ENCODE measurements around the gene NFKB1.

NFKB1 gene

DNA sequence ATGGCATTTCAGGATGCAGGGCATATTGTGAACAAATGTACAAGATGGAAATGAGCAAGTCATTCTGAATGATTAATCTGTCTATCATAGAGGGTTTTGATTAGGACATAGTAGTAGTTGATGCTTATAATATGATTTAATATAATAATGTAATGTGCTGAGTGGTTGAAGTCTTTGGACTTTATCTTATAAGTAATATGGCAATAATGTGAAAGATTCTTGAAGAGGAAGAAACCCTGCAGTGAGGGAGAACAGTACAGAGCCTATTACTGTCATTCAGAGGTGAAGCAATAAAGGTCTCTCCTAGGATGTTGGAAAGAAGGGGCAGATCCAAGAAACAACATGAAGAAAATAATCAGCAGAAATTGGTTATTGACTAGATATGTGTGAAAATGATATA, 16.6 kb downstream of the NFKB1 start:
- Histone ChIP-seq H3K27me3 (ENCODE audit: insufficient read depth, low read length) (no peaks in the 10 kb centered on the region), H2AFZ (ENCODE audit: low read length) (no peak overlapping the region), H3K9ac (ENCODE audit: low read length) (no peak overlapping the region), H3K27ac (ENCODE audit: low read depth, low read length, poor library complexity, severe bottlenecking) (no peak overlapping the region), H3K9me3 (ENCODE audit: low read length) (0 out of 2 replicates have a peak, but pooled peaks cover 3% of the 10 kb centered on the region), H3K9me2 (ENCODE audit: low read depth, low read length) (no peaks in the 10 kb centered on the region), H3K79me2 (ENCODE audit: insufficient read depth, low read length) (peaks cover 90% of the 10 kb centered on the region), H4K20me1 (ENCODE audit: insufficient read depth, low read length) (no peaks in the 10 kb centered on the region), H3F3A (ENCODE audit: insufficient read depth, low read length) (no peaks in the 10 kb centered on the region), H3K4me3 (ENCODE audit: low read depth, low read length, poor library complexity, severe bottlenecking) (no peak overlapping the region), H3K36me3 (ENCODE audit: insufficient read depth, low read length) (peaks cover 7% of the 10 kb centered on the region; the same call in 1 of the 2 replicates), H3K4me2 (ENCODE audit: low read length) (no peak overlapping the region), H3K4me1 (ENCODE audit: insufficient read depth, low read length, severe bottlenecking) (peaks cover 21% of the 10 kb centered on the region)
- TF ChIP-seq EZH2 (IDR thresholded peaks at IDR 0.05; ENCODE audit: borderline replicate concordance, low read length), result no peak
- TF ChIP-seq, protein P1, sequence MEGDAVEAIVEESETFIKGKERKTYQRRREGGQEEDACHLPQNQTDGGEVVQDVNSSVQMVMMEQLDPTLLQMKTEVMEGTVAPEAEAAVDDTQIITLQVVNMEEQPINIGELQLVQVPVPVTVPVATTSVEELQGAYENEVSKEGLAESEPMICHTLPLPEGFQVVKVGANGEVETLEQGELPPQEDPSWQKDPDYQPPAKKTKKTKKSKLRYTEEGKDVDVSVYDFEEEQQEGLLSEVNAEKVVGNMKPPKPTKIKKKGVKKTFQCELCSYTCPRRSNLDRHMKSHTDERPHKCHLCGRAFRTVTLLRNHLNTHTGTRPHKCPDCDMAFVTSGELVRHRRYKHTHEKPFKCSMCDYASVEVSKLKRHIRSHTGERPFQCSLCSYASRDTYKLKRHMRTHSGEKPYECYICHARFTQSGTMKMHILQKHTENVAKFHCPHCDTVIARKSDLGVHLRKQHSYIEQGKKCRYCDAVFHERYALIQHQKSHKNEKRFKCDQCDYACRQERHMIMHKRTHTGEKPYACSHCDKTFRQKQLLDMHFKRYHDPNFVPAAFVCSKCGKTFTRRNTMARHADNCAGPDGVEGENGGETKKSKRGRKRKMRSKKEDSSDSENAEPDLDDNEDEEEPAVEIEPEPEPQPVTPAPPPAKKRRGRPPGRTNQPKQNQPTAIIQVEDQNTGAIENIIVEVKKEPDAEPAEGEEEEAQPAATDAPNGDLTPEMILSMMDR (IDR thresholded peaks at IDR 0.05; ENCODE audit: low read length), result no peak

DNA sequence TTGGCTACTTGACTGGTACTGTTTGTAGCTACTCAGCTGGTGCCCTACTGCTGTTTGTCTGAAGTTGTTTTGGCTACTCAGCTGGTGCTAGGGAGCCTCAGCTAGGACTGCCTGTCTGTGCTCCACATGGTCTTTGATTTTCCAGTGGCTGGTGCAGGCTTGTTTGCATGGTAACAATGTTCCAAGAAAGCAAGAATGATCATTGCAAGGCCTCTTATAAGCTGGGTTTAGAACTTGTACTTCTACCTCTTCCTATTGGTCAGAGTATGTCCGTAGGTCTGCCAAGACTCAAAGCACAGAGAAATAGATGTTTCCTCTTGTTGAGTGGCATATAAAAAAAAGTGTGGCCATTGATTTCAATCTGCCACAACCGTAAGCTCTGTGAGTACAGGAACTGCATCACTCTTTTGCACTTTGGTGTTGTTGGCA, 17.6 kb downstream of the NFKB1 start:
- H3K27ac ChIP-seq (ENCODE audit: low read depth, low read length, poor library complexity, severe bottlenecking), result no peak overlapping the region
- H3K27me3 ChIP-seq (ENCODE audit: insufficient read depth, low read length), result no peaks in the 10 kb centered on the region
- H3K4me2 ChIP-seq (ENCODE audit: low read length), result peak overlapping the region; percentile 5; the same call in 1 of the 2 replicates
- H3K4me3 ChIP-seq (ENCODE audit: low read depth, low read length, poor library complexity, severe bottlenecking), result no peak overlapping the region
- no peak overlapping the region for H3K9ac ChIP-seq (ENCODE audit: low read length)
- H2AFZ ChIP-seq (ENCODE audit: low read length), result no peak overlapping the region
- H3K9me2 ChIP-seq (ENCODE audit: low read depth, low read length), result no peaks in the 10 kb centered on the region
- H3K9me3 ChIP-seq (ENCODE audit: low read length), result 0 out of 2 replicates have a peak, but pooled peaks cover 3% of the 10 kb centered on the region
- H3K36me3 ChIP-seq (ENCODE audit: insufficient read depth, low read length), result peaks cover 7% of the 10 kb centered on the region; the same call in 1 of the 2 replicates
- no peak for TF ChIP-seq EZH2 (IDR thresholded peaks at IDR 0.05; ENCODE audit: borderline replicate concordance, low read length)
- TF ChIP-seq, protein P1 (IDR thresholded peaks at IDR 0.05; ENCODE audit: low read length), result no peak
- H3K4me1 ChIP-seq (ENCODE audit: insufficient read depth, low read length, severe bottlenecking), result peaks cover 21% of the 10 kb centered on the region
- no peaks in the 10 kb centered on the region for H3F3A ChIP-seq (ENCODE audit: insufficient read depth, low read length)
- H4K20me1 ChIP-seq (ENCODE audit: insufficient read depth, low read length), result no peaks in the 10 kb centered on the region
- peaks cover 90% of the 10 kb centered on the region for H3K79me2 ChIP-seq (ENCODE audit: insufficient read depth, low read length)

DNA sequence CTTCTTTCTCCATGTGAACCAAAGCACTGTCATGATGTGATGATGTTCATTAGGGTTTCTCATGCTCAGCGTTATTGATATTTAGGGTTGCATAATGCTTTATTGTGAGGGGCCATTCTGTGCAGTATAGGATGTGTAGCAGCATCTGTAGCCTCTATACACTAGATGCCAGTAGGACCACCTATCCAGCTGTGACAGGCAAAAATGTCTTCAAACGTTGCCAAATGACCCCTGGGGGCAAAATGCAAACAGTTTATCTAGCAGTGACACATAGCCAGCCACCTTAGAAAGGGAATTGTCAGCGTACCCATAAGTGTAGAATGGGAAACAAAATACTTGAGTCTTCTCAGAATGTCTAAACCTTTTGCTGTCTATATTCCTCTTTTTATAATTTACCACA, 18.8 kb downstream of the NFKB1 start:
- H3K9ac ChIP-seq (ENCODE audit: low read length), result no peak overlapping the region
- H3K9me3 ChIP-seq (ENCODE audit: low read length), result 0 out of 2 replicates have a peak, but pooled peaks cover 3% of the 10 kb centered on the region
- TF ChIP-seq EZH2 (IDR thresholded peaks at IDR 0.05; ENCODE audit: borderline replicate concordance, low read length), result no peak
- TF ChIP-seq, protein P1 (IDR thresholded peaks at IDR 0.05; ENCODE audit: low read length), result no peak
- H3K4me1 ChIP-seq (ENCODE audit: insufficient read depth, low read length, severe bottlenecking), result peaks cover 21% of the 10 kb centered on the region
- H3K4me2 ChIP-seq (ENCODE audit: low read length), result no peak overlapping the region
- peaks cover 84% of the 10 kb centered on the region for H3K79me2 ChIP-seq (ENCODE audit: insufficient read depth, low read length)
- no peak overlapping the region for H3K4me3 ChIP-seq (ENCODE audit: low read depth, low read length, poor library complexity, severe bottlenecking)
- H2AFZ ChIP-seq (ENCODE audit: low read length), result no peak overlapping the region
- H3K27ac ChIP-seq (ENCODE audit: low read depth, low read length, poor library complexity, severe bottlenecking), result no peak overlapping the region
- peaks cover 4% of the 10 kb centered on the region; the same call in 1 of the 2 replicates for H3K36me3 ChIP-seq (ENCODE audit: insufficient read depth, low read length)
- H3K27me3 ChIP-seq (ENCODE audit: insufficient read depth, low read length), result no peaks in the 10 kb centered on the region
- no peaks in the 10 kb centered on the region for H4K20me1 ChIP-seq (ENCODE audit: insufficient read depth, low read length)
- no peaks in the 10 kb centered on the region for H3F3A ChIP-seq (ENCODE audit: insufficient read depth, low read length)
- no peaks in the 10 kb centered on the region for H3K9me2 ChIP-seq (ENCODE audit: low read depth, low read length)
